Upper lobe of left lung (tissue), 6 donors: ENCODE measurements around the gene ZCRB1. TPM values are rescaled to one million over a fixed set of nuclear protein-coding genes. Genes with fewer than 3 reads are reported as not detected.

Experiments used
- ATAC-seq, 2 donors: fragments of 200-7000 bp; cut with Tn5 transposase; one replicate each; pipeline ENCODE4 v1.9.1; 2022; ENCODE audit warnings: mild to moderate bottlenecking in 2 of 2, moderate library complexity in 2 of 2; ENCODE audit not compliant: low FRiP score in 2 of 2
- DNase-seq, 2 donors: peaks; one replicate each; pipeline ENCODE4 v3.0.0-alpha.2; 2019 to 2020
- H3K27ac ChIP-seq, 4 donors: fragments of 200-600 bp; sonication (generic); one replicate each; pipeline ENCODE4 v1.5.1; 2016 to 2019
- H3K27me3 ChIP-seq, 4 donors: fragments of 200-600 bp; sonication (generic); one replicate each; pipeline ENCODE4 v1.5.1; 2017 to 2019
- H3K36me3 ChIP-seq, 4 donors: fragments of 200-600 bp; sonication (generic); one replicate each; pipeline ENCODE4 v1.5.1; 2016 to 2019
- H3K4me1 ChIP-seq, 4 donors: fragments of 200-600 bp; sonication (generic); one replicate each; pipeline ENCODE4 v1.5.1; 2018 to 2019
- H3K4me3 ChIP-seq, 4 donors: fragments of 200-600 bp; sonication (generic); one replicate each; pipeline ENCODE4 v1.5.1; 2017 to 2019; ENCODE audit warnings: mild to moderate bottlenecking in 2 of 4, moderate library complexity in 1 of 4
- H3K9me3 ChIP-seq, 4 donors: fragments of 200-600 bp; sonication (generic); one replicate each; pipeline ENCODE4 v1.5.1; 2018 to 2019
- EP300 ChIP-seq, 4 donors: sonication (generic); formaldehyde crosslinking; IDR thresholded peaks; one replicate each; pipeline ENCODE4 v1.5.1; 2017; ENCODE audit warnings: antibody characterized with exemption in 4 of 4, control low read depth in 2 of 4
- POLR2A ChIP-seq, 4 donors: fragments of 450-650 bp; IDR thresholded peaks; one replicate each; pipeline ENCODE4 v1.5.1; 2016 to 2017; ENCODE audit warnings: antibody characterized with exemption in 4 of 4, mild to moderate bottlenecking in 2 of 4
- POLR2AphosphoS5 ChIP-seq, 2 donors: sonication (generic); formaldehyde crosslinking; IDR thresholded peaks; one replicate each; pipeline ENCODE4 v1.5.1; 2017; ENCODE audit warnings: antibody characterized with exemption in 2 of 2
- WGBS, 2 donors: methylation state at CpG; one replicate each; pipeline ENCODE4 v1.1.5; 2017 to 2018; 5-methylcytosine and 5-hydroxymethylcytosine counted together
- total RNA-seq, 6 donors: library from RNA; depleted of rRNA in 4 of 6; stranded (reverse); fragments of >200 nt in 4 of 6; gene quantifications; one replicate each; pipeline versions ENCODE4 v1.1.0 to v1.2.1, GENCODE V29; 2016 to 2021
- TF ChIP-seq, protein P1 (sequence below), 6 experiments: fragments of 450-650 bp in 4 of 6; fragments of 200-600 bp in 2 of 6; sonication (generic) in 2 of 6; IDR thresholded peaks; one replicate each; pipeline ENCODE4 v1.5.1; 2016 to 2019; ENCODE audit warnings: antibody characterized with exemption in 6 of 6
- donor health status: DM: no; HTN: no; CAD: no; lungs with moderate emphysema.
- donor health status: DM: no; HTN: yes; CAD: no; lungs with severe emphysema.

The ZCRB1 gene
- total RNA-seq, 6 donors from 2014 or later: 18.5 to 46.8 (median 36.8) TPM

DNA sequence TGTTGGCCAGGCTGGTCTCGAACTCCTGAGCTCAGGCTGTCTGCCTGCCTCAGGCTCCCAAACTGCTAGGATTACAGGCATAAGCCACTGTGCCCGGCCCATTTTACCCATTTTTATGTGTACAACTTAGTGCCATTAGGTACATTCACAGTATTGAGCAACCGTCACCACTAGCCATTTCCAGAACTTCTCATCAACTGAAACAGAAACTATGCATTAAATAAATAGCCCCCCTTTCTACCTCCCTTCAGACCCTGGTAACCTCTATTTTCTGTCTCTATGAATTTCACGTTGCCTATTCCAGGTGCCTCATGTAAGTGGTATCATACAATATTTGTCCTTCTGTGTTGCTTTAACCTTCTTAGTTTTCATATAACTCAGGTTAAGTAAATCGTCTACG lies 15.9 kb downstream of the ZCRB1 start:
- Histone ChIP-seq H3K36me3 (peaks cover 2 to 32% (median 9%) of the 10 kb centered on the region in 4 donors), H3K27ac (no peak overlapping the region), H3K9me3 (no peaks in the 10 kb centered on the region), H3K27me3 (no peaks in the 10 kb centered on the region), H3K4me1 (no peaks in the 10 kb centered on the region), H3K4me3 (no peak overlapping the region)
- TF ChIP-seq POLR2AphosphoS5 (IDR thresholded peaks at IDR 0.05) (no peak), EP300 (IDR thresholded peaks at IDR 0.05) (no peak), POLR2A (IDR thresholded peaks at IDR 0.05) (no peak)
- no peak for ATAC-seq
- no peak for DNase-seq
- 76 to 78% methylated on average over 6 of the region's 6 CpGs for WGBS, 2 donors

GRCh38 chr12:42308390-42308789 lies 17.5 kb downstream of the ZCRB1 start:
- no peaks in the 10 kb centered on the region for H3K27me3 ChIP-seq
- DNase-seq: no peak
- ATAC-seq: no peak
- peaks cover 0 to 21% (median 6%) of the 10 kb centered on the region in 4 donors for H3K36me3 ChIP-seq
- no peak overlapping the region for H3K27ac ChIP-seq
- H3K9me3 ChIP-seq: no peaks in the 10 kb centered on the region
- H3K4me1 ChIP-seq: no peaks in the 10 kb centered on the region
- H3K4me3 ChIP-seq: no peak overlapping the region
- TF ChIP-seq, protein P1, sequence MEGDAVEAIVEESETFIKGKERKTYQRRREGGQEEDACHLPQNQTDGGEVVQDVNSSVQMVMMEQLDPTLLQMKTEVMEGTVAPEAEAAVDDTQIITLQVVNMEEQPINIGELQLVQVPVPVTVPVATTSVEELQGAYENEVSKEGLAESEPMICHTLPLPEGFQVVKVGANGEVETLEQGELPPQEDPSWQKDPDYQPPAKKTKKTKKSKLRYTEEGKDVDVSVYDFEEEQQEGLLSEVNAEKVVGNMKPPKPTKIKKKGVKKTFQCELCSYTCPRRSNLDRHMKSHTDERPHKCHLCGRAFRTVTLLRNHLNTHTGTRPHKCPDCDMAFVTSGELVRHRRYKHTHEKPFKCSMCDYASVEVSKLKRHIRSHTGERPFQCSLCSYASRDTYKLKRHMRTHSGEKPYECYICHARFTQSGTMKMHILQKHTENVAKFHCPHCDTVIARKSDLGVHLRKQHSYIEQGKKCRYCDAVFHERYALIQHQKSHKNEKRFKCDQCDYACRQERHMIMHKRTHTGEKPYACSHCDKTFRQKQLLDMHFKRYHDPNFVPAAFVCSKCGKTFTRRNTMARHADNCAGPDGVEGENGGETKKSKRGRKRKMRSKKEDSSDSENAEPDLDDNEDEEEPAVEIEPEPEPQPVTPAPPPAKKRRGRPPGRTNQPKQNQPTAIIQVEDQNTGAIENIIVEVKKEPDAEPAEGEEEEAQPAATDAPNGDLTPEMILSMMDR (IDR thresholded peaks at IDR 0.05): no peak
- TF ChIP-seq EP300 (IDR thresholded peaks at IDR 0.05) (no peak), POLR2A (IDR thresholded peaks at IDR 0.05) (no peak), POLR2AphosphoS5 (IDR thresholded peaks at IDR 0.05) (no peak)
- WGBS, 2 donors: 96 to 100% methylated on average over 2 of the region's 2 CpGs

GRCh38 chr12:42306297-42306696 lies 19.6 kb downstream of the ZCRB1 start:
- no peak for ATAC-seq
- H3K27me3 ChIP-seq: no peaks in the 10 kb centered on the region
- peaks cover 0 to under 1% (median 0%) of the 10 kb centered on the region in 4 donors for H3K36me3 ChIP-seq
- H3K9me3 ChIP-seq: no peaks in the 10 kb centered on the region
- 96 to 98% methylated on average over 3 of the region's 3 CpGs for WGBS, 2 donors
- no peaks in the 10 kb centered on the region for H3K4me1 ChIP-seq
- no peak for DNase-seq
- no peak overlapping the region for H3K27ac ChIP-seq
- TF ChIP-seq POLR2AphosphoS5 (IDR thresholded peaks at IDR 0.05): no peak
- no peak for TF ChIP-seq POLR2A (IDR thresholded peaks at IDR 0.05)
- TF ChIP-seq, protein P1 (IDR thresholded peaks at IDR 0.05): no peak
- no peak for TF ChIP-seq EP300 (IDR thresholded peaks at IDR 0.05)
- H3K4me3 ChIP-seq: no peak overlapping the region

GRCh38 chr12:42299392-42300308 lies 26.2 kb downstream of the ZCRB1 start:
- no peaks in the 10 kb centered on the region for H3K9me3 ChIP-seq
- no peak overlapping the region for H3K4me3 ChIP-seq
- no peaks in the 10 kb centered on the region for H3K36me3 ChIP-seq
- WGBS, 2 donors: 84% methylated on average over 8 of the region's 8 CpGs
- H3K4me1 ChIP-seq: no peaks in the 10 kb centered on the region
- no peak overlapping the region for H3K27ac ChIP-seq
- TF ChIP-seq POLR2AphosphoS5 (IDR thresholded peaks at IDR 0.05) (no peak), EP300 (IDR thresholded peaks at IDR 0.05) (no peak), POLR2A (IDR thresholded peaks at IDR 0.05) (no peak)
- TF ChIP-seq, protein P1 (IDR thresholded peaks at IDR 0.05): no peak
- DNase-seq (no peak), ATAC-seq (no peak)
- no peaks in the 10 kb centered on the region for H3K27me3 ChIP-seq

GRCh38 chr12:42298887-42299286 lies 27.0 kb downstream of the ZCRB1 start:
- H3K27me3 ChIP-seq: no peaks in the 10 kb centered on the region
- no peak overlapping the region for H3K4me3 ChIP-seq
- no peaks in the 10 kb centered on the region for H3K9me3 ChIP-seq
- no peaks in the 10 kb centered on the region for H3K36me3 ChIP-seq
- WGBS, 2 donors: 89 to 94% methylated on average over 4 of the region's 4 CpGs
- ATAC-seq (no peak), DNase-seq (no peak)
- TF ChIP-seq, protein P1 (IDR thresholded peaks at IDR 0.05): no peak
- TF ChIP-seq EP300 (IDR thresholded peaks at IDR 0.05) (no peak), POLR2AphosphoS5 (IDR thresholded peaks at IDR 0.05) (no peak)
- H3K4me1 ChIP-seq: no peaks in the 10 kb centered on the region
- no peak overlapping the region for H3K27ac ChIP-seq
